Skin of body (tissue), 2 donors: ENCODE data around the gene SDR9C7. TPM values are rescaled to one million over a fixed set of nuclear protein-coding genes. Genes with fewer than 3 reads are reported as not detected.
"Not testable (repeated sequence)": the region's sequence is repeated elsewhere in the genome, so short reads cannot be mapped to it uniquely, and the experiment has no call there.

Experiments used
- DNase-seq: peaks from one replicate; lab custom pipeline; 2025; lab: John Stamatoyannopoulos, UW
- total RNA-seq: library from RNA; depleted of rRNA; stranded (reverse); fragments of >200 nt; gene quantifications from one replicate; pipeline ENCODE4 v1.2.3, GENCODE V29; 2014

The SDR9C7 gene
- 7.1 TPM for total RNA-seq

- DNase-seq = no peak
These were observed at the start of gene SDR9C7 for GRCh38 chr12:56933826-56934625. Gene SDR9C7 (minus strand): TSS chr12:56934408. CDS start chr12:56934261, 147 bp downstream.

DNA sequence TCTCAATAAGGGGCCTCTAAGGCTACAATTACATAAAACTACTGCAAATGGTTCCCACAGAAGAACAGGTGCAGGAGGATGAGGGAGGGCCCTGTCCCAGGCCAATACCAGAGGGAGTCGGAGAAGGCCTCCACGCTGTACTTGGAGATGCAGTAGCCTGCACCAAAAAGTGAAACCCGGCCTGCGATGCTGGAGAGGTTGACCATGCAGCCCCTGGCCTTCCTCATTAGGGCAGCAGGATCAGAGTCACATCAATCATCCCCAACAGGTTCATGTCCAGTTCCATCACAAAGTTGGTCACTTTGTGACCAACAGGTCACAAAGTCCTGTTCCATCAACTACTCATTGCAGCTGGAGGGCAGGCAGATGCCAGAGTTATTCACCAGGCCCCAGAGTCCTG is 49.2 kb upstream of the SDR9C7 start:
- no peak for DNase-seq

GRCh38 chr12:56982578-56983236 is 48.5 kb upstream of the SDR9C7 start:
- DNase-seq = not testable (repeated sequence)

GRCh38 chr12:56980941-56981530 is 46.8 kb upstream of the SDR9C7 start:
- DNase-seq = no peak

DNA sequence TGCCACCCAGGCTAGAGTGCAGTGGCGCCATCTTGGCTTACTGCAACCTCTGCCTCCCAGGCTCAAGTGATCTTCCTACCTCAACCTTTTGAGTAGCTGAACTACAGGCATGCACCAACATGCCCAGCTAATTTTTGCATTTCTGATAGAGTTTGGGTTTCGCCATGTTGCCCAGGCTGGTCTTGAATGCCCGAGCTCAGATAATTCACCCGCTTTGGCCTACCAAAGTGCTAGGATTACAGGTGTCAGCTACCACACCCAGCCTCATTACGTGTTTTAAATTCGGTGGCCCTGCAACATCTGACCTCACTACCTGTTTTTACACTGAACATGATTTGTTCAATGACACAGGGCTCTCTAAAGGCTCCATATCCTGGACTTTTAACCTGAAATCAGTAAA is 46.1 kb upstream of the SDR9C7 start:
- DNase-seq = no peak

GRCh38 chr12:56979628-56980027 is 45.4 kb upstream of the SDR9C7 start:
- DNase-seq = no peak

- no peak for DNase-seq
These were observed 44.4 kb upstream of the SDR9C7 start for GRCh38 chr12:56978397-56979138.

DNA sequence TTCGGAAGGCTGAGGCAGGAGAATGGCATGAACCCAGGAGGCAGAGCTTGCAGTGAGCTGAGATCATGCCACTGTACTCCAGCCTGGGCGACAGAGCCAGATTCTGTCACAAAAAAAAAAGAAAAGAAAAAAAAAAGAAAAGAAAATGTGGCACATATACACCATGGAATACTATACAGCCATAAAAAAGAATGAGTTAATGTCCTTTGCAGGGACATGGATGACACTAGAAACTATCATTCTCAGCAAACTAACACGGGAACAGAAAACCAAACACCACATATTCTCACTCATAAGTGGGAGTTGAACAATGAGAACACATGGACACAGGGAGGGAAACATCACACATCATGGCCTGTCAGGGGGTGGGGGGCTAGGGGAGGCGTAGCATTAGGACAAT is 43.2 kb upstream of the SDR9C7 start:
- DNase-seq = not testable (repeated sequence)

DNA sequence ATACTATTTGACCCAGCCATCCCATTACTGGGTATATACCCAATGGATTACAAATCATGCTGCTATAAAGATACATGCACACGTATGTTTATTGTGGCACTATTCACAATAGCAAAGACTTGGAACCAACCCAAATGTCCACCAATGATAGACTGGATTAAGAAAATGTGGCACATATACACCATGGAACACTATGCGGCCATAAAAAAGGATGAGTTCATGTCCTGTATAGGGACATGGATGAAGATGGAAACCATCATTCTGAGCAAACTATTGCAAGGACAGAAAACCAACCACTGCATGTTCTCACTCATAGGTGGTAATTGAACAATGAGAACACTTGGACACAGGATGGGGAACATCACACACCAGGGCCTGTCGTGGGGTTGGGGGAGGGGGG is 40.0 kb upstream of the SDR9C7 start:
- not testable (repeated sequence) for DNase-seq

DNA sequence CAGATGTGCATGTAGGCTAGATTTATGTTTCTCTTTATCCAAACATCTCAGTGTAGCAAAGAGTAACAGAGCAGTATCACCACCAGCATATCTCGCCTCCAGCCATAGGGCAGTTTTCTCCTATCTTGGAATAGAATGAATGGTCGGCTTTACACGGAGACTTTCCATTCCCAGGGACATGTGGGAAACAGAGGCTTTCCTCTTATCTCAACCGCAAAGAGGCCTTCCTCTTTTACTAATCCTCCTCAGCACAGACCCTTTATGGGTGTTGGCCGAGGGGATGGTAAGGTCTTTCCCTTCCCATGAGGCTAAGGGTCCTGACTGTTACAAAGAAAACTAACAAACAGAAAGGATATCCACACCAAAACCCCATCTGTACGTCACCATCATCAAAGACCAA is 34.7 kb upstream of the SDR9C7 start:
- DNase-seq = not testable (repeated sequence)

- DNase-seq = not testable (repeated sequence)
These were observed 31.9 kb upstream of the SDR9C7 start for GRCh38 chr12:56965997-56966642.

GRCh38 chr12:56965124-56965523 is 30.9 kb upstream of the SDR9C7 start:
- not testable (repeated sequence) for DNase-seq

GRCh38 chr12:56963557-56963956 is 29.3 kb upstream of the SDR9C7 start:
- not testable (repeated sequence) for DNase-seq

DNA sequence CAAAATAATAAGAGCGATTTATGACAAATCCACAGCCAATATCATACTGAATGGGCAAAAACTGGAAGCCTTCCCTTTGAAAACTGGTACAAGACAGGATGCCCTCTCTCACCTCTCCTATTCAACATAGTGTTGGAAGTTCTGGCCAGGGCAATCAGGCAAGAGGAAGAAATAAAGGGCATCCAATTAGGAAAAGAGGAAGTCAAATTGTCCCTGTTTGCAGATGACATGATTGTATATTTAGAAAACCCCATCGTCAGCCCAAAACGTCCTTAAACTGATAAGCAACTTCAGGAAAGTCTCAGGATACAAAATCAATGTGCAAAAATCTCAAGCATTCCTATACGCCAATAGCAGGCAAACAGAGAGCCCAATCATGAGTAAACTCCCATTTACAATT is 28.0 kb upstream of the SDR9C7 start:
- not testable (repeated sequence) for DNase-seq

- DNase-seq = no peak
These were observed 24.2 kb upstream of the SDR9C7 start for GRCh38 chr12:56958422-56958821.

- no peak for DNase-seq
These were observed 23.2 kb upstream of the SDR9C7 start, which contains the start of gene RDH16 for GRCh38 chr12:56957229-56958052. Gene RDH16 (minus strand): TSS chr12:56957608. CDS start chr12:56957462, 146 bp downstream.

DNA sequence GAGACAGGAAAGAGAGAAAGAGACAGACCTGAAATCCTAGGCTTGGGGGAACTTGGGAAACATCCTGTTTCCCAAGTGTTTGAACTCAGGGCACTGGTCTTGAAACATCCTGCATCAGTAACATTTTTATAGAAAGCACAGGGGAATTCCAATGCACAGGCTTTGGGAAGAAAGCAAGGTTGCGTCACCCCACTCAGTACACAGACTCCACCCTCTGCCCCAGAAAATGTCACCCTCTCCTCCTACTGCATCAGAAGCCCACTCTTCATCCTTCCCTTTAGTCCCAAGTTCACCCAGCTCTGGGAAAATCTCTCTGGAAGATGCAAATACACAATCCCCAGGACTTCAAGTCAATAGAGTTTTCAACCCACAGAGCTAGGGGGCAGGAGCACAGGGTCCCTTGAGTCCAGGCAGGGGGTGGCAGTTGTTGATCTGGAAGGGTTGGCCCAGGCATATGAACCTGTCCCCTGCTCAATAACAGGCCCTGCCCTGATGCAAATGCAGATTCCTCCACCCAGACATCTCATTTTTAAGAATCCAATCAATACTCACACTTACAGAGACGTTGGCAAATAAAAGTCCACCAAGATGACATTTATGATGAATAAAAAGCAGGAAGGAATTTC is 21.5 kb upstream of the SDR9C7 start:
- DNase-seq = no peak

DNA sequence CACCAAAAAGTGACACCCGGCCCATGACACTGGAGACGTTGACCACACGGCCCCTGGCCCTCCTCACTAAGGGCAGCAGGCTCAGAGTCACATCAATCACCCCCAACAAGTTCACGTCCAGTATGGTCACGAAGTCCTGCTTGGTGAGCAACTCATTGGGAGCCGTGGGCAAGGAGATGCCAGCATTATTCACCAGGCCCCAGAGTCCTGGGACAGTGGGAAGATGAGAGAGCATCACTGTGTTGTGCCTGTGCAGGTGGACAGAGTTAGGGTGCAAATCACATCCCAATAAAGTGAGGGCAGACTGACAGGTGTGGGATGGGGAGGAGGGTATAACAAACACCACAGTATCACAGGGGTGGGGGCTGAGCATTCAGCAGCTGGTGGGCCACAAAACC is 20.7 kb upstream of the SDR9C7 start:
- DNase-seq = no peak

DNA sequence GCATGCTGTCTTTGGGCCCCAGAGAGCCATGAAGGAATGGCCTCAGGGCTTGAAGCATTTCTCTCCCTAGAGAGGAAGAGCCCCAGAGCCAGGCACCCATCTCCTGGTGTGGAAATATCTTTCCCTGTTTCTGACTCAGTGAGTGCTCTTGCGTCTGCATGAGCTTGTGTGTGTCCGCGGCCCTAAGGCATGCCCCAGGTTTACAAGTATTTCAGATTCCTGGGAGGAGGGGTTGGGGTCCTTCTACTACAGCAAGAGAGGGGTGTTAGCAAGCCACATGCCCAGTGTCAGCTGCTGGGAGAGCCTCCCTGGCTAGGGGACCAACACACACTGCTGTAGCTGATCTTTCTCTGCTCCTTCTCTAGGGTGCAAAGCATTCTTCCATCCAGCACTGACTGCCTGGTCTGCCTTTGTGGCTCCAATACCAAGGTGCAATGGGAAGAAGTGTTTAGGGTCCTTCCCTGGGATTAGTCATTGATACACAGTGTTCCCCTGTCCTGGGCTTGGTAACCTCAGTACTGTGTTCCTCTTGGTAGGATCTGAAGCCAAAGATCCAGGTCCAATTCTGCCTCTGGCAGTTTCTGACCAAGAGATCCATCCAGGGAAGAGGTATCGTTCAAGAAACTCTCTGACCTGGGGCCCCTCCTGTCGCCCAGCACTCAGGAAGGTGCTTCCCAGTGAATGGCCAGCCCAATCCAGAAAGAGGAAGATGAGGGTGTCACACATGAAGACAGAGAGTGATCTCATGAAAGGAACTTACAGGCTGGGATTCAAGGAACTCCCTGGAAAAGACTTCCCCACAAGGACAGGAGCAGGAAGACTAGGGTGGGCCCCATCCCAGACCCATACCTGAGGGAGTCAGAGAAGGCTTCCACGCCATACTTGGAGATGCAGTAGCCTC is 20.1 kb upstream of the SDR9C7 start:
- no peak for DNase-seq
